AG09309 (cell line): ENCODE data around the gene ZFP2.

Experiments used
- DNase-seq: peaks from one replicate; pipeline ENCODE4 v3.0.0-alpha.2; 2010; ENCODE audit warnings: low read depth
- H3K4me3 ChIP-seq: 2 replicates; pipeline ENCODE4 v1.5.1; 2011; ENCODE audit warnings: mild to moderate bottlenecking, low read depth, low read length, moderate library complexity; ENCODE audit not compliant: control insufficient read depth
- TF ChIP-seq, protein P1 (sequence below): IDR thresholded peaks from 2 replicates; pipeline ENCODE4 v1.5.1; 2011; ENCODE audit warnings: mild to moderate bottlenecking, low read depth, low read length, inconsistent platforms; ENCODE audit not compliant: insufficient read depth, control insufficient read depth; ENCODE audit errors: missing control alignments

ZFP2 gene

DNA sequence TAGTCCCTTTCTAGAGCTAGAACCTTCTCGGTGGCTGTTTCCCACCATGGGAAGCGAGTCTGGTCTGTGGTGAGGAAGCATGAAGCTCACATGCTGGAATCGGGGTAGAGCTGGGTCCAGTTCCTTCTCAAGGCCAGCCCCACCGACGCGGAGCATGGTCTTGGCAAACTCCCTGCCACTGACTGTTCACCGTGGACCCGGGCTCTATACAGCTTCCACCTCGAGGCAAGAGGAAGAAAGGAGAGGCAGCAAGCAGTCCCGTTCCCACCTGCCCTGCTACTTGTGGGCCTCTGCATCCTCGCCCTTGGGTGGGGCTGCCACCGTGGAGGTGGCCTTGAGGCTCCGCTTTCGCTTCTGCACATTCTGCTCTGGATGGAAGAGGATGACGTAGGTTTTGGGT, 85.7 kb downstream of the ZFP2 start:
- TF ChIP-seq, protein P1, sequence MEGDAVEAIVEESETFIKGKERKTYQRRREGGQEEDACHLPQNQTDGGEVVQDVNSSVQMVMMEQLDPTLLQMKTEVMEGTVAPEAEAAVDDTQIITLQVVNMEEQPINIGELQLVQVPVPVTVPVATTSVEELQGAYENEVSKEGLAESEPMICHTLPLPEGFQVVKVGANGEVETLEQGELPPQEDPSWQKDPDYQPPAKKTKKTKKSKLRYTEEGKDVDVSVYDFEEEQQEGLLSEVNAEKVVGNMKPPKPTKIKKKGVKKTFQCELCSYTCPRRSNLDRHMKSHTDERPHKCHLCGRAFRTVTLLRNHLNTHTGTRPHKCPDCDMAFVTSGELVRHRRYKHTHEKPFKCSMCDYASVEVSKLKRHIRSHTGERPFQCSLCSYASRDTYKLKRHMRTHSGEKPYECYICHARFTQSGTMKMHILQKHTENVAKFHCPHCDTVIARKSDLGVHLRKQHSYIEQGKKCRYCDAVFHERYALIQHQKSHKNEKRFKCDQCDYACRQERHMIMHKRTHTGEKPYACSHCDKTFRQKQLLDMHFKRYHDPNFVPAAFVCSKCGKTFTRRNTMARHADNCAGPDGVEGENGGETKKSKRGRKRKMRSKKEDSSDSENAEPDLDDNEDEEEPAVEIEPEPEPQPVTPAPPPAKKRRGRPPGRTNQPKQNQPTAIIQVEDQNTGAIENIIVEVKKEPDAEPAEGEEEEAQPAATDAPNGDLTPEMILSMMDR: no peak
- no peak overlapping the region for H3K4me3 ChIP-seq

More for the DNA sequence above, 85.7 kb downstream of the ZFP2 start:
- DNase-seq: no peak
